SK-N-SH treated with all-trans-retinoic acid at 6 μM for 48 hours (cell line): Measurements from ENCODE around the gene ARHGEF7.

Experiments used
- ATAC-seq: fragments of 200-7000 bp; cut with Tn5 transposase; 3 replicates; pipeline ENCODE4 v1.9.1; 2020; ENCODE audit warnings: mild to moderate bottlenecking, moderate library complexity
- ARNTL ChIP-seq: fragments of 450-650 bp; formaldehyde crosslinking; IDR thresholded peaks from 2 replicates; pipeline ENCODE4 v1.5.0; 2020; ENCODE audit warnings: low read depth, mild to moderate bottlenecking, moderate library complexity, borderline replicate concordance
- CSDC2 ChIP-seq: fragments of 250-450 bp; sonication (Bioruptor Pico); IDR thresholded peaks from 2 replicates; pipeline ENCODE4 v1.5.0; 2020; ENCODE audit warnings: mild to moderate bottlenecking, moderate library complexity
- ESRRG ChIP-seq: fragments of 250-450 bp; sonication (Bioruptor Pico); IDR thresholded peaks from 2 replicates; pipeline ENCODE4 v1.6.1; 2021; ENCODE audit warnings: mild to moderate bottlenecking
- GLIS3 ChIP-seq: fragments of 250-450 bp; sonication (Bioruptor Pico); IDR thresholded peaks from 2 replicates; pipeline ENCODE4 v1.5.0; 2020; ENCODE audit warnings: mild to moderate bottlenecking, moderate library complexity
- ISL1 ChIP-seq: fragments of 250-450 bp; sonication (Bioruptor Pico); IDR thresholded peaks from 2 replicates; pipeline ENCODE4 v2.1.2; 2022; ENCODE audit warnings: mild to moderate bottlenecking, moderate library complexity
- OSR1 ChIP-seq: fragments of 250-450 bp; sonication (Bioruptor Pico); IDR thresholded peaks from 2 replicates; pipeline ENCODE4 v1.8.0; 2022; ENCODE audit warnings: moderate library complexity, mild to moderate bottlenecking, inconsistent platforms
- RARB ChIP-seq: fragments of 250-450 bp; sonication (Bioruptor Pico); IDR thresholded peaks from 2 replicates; pipeline ENCODE4 v1.8.0; 2021; ENCODE audit warnings: mild to moderate bottlenecking, moderate library complexity
- TCF4 ChIP-seq: fragments of 250-450 bp; sonication (Bioruptor Pico); IDR thresholded peaks from 2 replicates; pipeline ENCODE4 v1.8.0; 2021; ENCODE audit warnings: mild to moderate bottlenecking, moderate library complexity, borderline replicate concordance
- TOX ChIP-seq: fragments of 250-450 bp; sonication (Bioruptor Pico); IDR thresholded peaks from 2 replicates; pipeline ENCODE4 v1.8.0; 2021; ENCODE audit warnings: mild to moderate bottlenecking, moderate library complexity, borderline replicate concordance
- ZFP3 ChIP-seq: fragments of 250-450 bp; sonication (Bioruptor Pico); IDR thresholded peaks from 2 replicates; pipeline ENCODE4 v1.5.0; 2020; ENCODE audit warnings: mild to moderate bottlenecking, moderate library complexity
- ZNF565 ChIP-seq: fragments of 450-650 bp; formaldehyde crosslinking; conservative IDR thresholded peaks from 2 replicates; pipeline ENCODE4 v1.5.0; 2020; ENCODE audit warnings: low read depth, mild to moderate bottlenecking, moderate library complexity
- ZNF70 ChIP-seq: fragments of 450-650 bp; formaldehyde crosslinking; IDR thresholded peaks from 2 replicates; pipeline ENCODE4 v1.5.0; 2020; ENCODE audit warnings: mild to moderate bottlenecking, moderate library complexity
- ZNF8 ChIP-seq: fragments of 450-650 bp; formaldehyde crosslinking; IDR thresholded peaks from 2 replicates; pipeline ENCODE4 v1.5.0; 2020; ENCODE audit warnings: mild to moderate bottlenecking, moderate library complexity
- TF ChIP-seq, protein P1 (sequence below): fragments of 250-450 bp; sonication (Bioruptor Pico); IDR thresholded peaks from 2 replicates; pipeline ENCODE4 v1.5.0; 2020; ENCODE audit warnings: mild to moderate bottlenecking, moderate library complexity
- TF ChIP-seq, protein P2 (sequence below): fragments of 250-450 bp; sonication (Bioruptor Pico); IDR thresholded peaks from 2 replicates; pipeline ENCODE4 v1.8.0; 2020; ENCODE audit warnings: mild to moderate bottlenecking, moderate library complexity, borderline replicate concordance
- TF ChIP-seq, protein P3 (sequence below): fragments of 250-450 bp; sonication (Bioruptor Pico); IDR thresholded peaks from 2 replicates; pipeline ENCODE4 v1.8.0; 2021; ENCODE audit warnings: low read depth, mild to moderate bottlenecking, moderate library complexity, borderline replicate concordance
- TF ChIP-seq, protein P4 (sequence below): fragments of 250-450 bp; sonication (Bioruptor Pico); IDR thresholded peaks from 2 replicates; pipeline ENCODE4 v1.5.1; 2021; ENCODE audit warnings: mild to moderate bottlenecking, moderate library complexity
- TF ChIP-seq, protein P5 (sequence below): fragments of 250-450 bp; sonication (Bioruptor Pico); IDR thresholded peaks from 2 replicates; pipeline ENCODE4 v1.5.1; 2020; ENCODE audit warnings: low read depth, mild to moderate bottlenecking, moderate library complexity

ARHGEF7 gene

DNA sequence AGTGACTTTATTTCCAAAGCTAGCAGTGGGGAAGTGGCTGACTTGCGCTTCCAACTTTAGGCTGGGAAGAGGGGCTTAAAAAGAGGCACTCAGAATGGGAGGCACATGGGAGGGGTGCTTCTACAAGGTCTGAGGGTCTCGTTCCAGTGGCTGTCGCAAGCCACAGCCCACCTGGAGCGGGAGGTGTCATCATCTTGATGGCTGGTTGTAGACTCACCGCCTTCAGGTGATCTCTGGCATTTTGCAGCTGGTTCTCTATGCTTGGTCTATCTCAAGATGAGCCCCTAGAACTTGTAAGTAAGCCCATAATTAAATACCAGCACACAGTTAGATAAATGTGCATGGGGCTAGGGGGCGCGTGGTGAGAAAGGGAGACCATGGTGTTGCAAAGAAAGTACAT lies 214.5 kb downstream of the ARHGEF7 start:
- ATAC-seq: no peak
- TF ChIP-seq, protein P1, sequence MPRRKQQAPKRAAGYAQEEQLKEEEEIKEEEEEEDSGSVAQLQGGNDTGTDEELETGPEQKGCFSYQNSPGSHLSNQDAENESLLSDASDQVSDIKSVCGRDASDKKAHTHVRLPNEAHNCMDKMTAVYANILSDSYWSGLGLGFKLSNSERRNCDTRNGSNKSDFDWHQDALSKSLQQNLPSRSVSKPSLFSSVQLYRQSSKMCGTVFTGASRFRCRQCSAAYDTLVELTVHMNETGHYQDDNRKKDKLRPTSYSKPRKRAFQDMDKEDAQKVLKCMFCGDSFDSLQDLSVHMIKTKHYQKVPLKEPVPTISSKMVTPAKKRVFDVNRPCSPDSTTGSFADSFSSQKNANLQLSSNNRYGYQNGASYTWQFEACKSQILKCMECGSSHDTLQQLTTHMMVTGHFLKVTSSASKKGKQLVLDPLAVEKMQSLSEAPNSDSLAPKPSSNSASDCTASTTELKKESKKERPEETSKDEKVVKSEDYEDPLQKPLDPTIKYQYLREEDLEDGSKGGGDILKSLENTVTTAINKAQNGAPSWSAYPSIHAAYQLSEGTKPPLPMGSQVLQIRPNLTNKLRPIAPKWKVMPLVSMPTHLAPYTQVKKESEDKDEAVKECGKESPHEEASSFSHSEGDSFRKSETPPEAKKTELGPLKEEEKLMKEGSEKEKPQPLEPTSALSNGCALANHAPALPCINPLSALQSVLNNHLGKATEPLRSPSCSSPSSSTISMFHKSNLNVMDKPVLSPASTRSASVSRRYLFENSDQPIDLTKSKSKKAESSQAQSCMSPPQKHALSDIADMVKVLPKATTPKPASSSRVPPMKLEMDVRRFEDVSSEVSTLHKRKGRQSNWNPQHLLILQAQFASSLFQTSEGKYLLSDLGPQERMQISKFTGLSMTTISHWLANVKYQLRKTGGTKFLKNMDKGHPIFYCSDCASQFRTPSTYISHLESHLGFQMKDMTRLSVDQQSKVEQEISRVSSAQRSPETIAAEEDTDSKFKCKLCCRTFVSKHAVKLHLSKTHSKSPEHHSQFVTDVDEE: no peak
- TF ChIP-seq ARNTL (CRISPR knock-in tag): no peak
- TF ChIP-seq, protein P2, sequence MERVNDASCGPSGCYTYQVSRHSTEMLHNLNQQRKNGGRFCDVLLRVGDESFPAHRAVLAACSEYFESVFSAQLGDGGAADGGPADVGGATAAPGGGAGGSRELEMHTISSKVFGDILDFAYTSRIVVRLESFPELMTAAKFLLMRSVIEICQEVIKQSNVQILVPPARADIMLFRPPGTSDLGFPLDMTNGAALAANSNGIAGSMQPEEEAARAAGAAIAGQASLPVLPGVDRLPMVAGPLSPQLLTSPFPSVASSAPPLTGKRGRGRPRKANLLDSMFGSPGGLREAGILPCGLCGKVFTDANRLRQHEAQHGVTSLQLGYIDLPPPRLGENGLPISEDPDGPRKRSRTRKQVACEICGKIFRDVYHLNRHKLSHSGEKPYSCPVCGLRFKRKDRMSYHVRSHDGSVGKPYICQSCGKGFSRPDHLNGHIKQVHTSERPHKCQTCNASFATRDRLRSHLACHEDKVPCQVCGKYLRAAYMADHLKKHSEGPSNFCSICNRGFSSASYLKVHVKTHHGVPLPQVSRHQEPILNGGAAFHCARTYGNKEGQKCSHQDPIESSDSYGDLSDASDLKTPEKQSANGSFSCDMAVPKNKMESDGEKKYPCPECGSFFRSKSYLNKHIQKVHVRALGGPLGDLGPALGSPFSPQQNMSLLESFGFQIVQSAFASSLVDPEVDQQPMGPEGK: no peak
- TF ChIP-seq, protein P3, sequence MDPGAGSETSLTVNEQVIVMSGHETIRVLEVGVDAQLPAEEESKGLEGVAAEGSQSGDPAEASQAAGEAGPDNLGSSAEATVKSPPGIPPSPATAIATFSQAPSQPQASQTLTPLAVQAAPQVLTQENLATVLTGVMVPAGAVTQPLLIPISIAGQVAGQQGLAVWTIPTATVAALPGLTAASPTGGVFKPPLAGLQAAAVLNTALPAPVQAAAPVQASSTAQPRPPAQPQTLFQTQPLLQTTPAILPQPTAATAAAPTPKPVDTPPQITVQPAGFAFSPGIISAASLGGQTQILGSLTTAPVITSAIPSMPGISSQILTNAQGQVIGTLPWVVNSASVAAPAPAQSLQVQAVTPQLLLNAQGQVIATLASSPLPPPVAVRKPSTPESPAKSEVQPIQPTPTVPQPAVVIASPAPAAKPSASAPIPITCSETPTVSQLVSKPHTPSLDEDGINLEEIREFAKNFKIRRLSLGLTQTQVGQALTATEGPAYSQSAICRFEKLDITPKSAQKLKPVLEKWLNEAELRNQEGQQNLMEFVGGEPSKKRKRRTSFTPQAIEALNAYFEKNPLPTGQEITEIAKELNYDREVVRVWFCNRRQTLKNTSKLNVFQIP (CRISPR knock-in tag): no peak
- TF ChIP-seq, protein P4, sequence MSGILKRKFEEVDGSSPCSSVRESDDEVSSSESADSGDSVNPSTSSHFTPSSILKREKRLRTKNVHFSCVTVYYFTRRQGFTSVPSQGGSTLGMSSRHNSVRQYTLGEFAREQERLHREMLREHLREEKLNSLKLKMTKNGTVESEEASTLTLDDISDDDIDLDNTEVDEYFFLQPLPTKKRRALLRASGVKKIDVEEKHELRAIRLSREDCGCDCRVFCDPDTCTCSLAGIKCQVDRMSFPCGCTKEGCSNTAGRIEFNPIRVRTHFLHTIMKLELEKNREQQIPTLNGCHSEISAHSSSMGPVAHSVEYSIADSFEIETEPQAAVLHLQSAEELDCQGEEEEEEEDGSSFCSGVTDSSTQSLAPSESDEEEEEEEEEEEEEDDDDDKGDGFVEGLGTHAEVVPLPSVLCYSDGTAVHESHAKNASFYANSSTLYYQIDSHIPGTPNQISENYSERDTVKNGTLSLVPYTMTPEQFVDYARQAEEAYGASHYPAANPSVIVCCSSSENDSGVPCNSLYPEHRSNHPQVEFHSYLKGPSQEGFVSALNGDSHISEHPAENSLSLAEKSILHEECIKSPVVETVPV (CRISPR knock-in tag): no peak
- no peak for TF ChIP-seq ISL1
- no peak for TF ChIP-seq ZNF8 (CRISPR knock-in tag)
- no peak for TF ChIP-seq ZNF565 (CRISPR knock-in tag)
- no peak for TF ChIP-seq TOX (CRISPR knock-in tag)
- TF ChIP-seq ZNF70: no peak
- TF ChIP-seq RARB (CRISPR knock-in tag): no peak
- no peak for TF ChIP-seq ESRRG (CRISPR knock-in tag)
- TF ChIP-seq GLIS3: no peak

DNA sequence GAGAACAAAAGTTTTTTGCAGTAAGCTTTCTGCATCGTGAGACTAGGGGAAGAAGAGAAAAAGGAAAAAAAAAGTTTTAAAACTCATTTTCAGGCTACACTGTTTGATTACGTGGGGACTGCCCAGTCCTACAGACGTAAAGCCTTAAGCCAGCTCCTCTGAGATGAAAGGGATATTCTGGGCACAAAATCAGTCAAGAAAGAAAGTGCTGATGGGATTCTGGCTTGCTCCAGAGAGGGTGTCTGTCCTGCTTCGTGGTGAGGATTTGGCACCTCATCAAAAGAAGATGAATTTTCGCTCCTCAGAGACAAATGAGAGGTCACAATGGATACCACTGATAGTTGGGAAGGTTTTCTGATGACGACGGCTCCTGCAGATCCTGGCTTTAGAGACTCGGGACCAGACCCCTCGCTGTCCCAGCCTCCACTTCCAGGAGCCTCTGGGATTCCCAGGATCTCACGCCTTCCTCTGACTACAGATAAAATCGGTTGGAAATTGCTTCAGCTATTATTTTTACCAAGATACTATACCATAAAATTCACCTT lies 215.0 kb downstream of the ARHGEF7 start:
- ATAC-seq: no peak
- TF ChIP-seq TOX (CRISPR knock-in tag) (no peak), ESRRG (CRISPR knock-in tag) (no peak), ZNF8 (CRISPR knock-in tag) (no peak), ARNTL (CRISPR knock-in tag) (no peak), TCF4 (no peak), ZNF70 (no peak), GLIS3 (no peak), ZNF565 (CRISPR knock-in tag) (no peak), OSR1 (no peak), CSDC2 (no peak), RARB (CRISPR knock-in tag) (no peak), ISL1 (no peak), ZFP3 (CRISPR knock-in tag) (no peak)
- TF ChIP-seq, protein P4 (CRISPR knock-in tag): no peak
- TF ChIP-seq, protein P1: no peak
- TF ChIP-seq, protein P5, sequence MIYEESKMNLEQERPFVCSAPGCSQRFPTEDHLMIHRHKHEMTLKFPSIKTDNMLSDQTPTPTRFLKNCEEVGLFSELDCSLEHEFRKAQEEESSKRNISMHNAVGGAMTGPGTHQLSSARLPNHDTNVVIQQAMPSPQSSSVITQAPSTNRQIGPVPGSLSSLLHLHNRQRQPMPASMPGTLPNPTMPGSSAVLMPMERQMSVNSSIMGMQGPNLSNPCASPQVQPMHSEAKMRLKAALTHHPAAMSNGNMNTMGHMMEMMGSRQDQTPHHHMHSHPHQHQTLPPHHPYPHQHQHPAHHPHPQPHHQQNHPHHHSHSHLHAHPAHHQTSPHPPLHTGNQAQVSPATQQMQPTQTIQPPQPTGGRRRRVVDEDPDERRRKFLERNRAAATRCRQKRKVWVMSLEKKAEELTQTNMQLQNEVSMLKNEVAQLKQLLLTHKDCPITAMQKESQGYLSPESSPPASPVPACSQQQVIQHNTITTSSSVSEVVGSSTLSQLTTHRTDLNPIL (CRISPR knock-in tag): no peak
- TF ChIP-seq, protein P2: no peak
- TF ChIP-seq, protein P3 (CRISPR knock-in tag): no peak
